CD14-positive monocyte (primary cell): ENCODE results near the gene DGCR6L. TPM values are rescaled to one million over a fixed set of nuclear protein-coding genes. Genes with fewer than 3 reads are reported as not detected.
A peak's percentile ranks its signal among the peaks of the same experiment; 100 is the strongest.
"Not testable (repeated sequence)": the region's sequence is repeated elsewhere in the genome, so short reads cannot be mapped to it uniquely, and the experiment has no call there.

ENCODE experiments used
- DNase-seq, 3 donors: peaks; one replicate each; pipeline ENCODE4 v3.0.0-alpha.2; 2011 to 2022
- H2AFZ ChIP-seq: 2 replicates; pipeline ENCODE4 v1.6.0; 2012; ENCODE audit warnings: mild to moderate bottlenecking, low read depth, low read length, inconsistent platforms; ENCODE audit not compliant: insufficient read depth, poor library complexity, severe bottlenecking
- H3K27ac ChIP-seq, 2 donors: 1 replicate in 1 of 2; 2 replicates in 1 of 2; pipeline ENCODE4 v1.5.1; 2012 to 2013; ENCODE audit warnings: low read length in 2 of 2, control low read depth in 1 of 2, inconsistent platforms in 1 of 2, low read depth in 1 of 2, mild to moderate bottlenecking in 1 of 2
- H3K27me3 ChIP-seq, 2 donors: one replicate each; pipeline versions ENCODE4 v1.6.0 to v1.6.1; 2011 to 2013; ENCODE audit warnings: low read length in 2 of 2; ENCODE audit not compliant: control insufficient read depth in 2 of 2, insufficient read depth in 2 of 2
- H3K36me3 ChIP-seq, 2 donors: replicated peaks in 1 of 2; 1 replicate in 1 of 2; 2 replicates in 1 of 2; pipeline versions ENCODE4 v1.5.1 to v1.6.1; 2012 to 2013; ENCODE audit warnings: low read length in 2 of 2, control low read depth in 1 of 2, inconsistent platforms in 1 of 2, mild to moderate bottlenecking in 1 of 2; ENCODE audit not compliant: insufficient read depth in 2 of 2, control insufficient read depth in 1 of 2
- H3K4me1 ChIP-seq, 2 donors: 1 replicate in 1 of 2; 2 replicates in 1 of 2; pipeline versions ENCODE4 v1.5.1 to v1.6.1; 2012 to 2013; ENCODE audit warnings: low read length in 2 of 2, control low read depth in 1 of 2, inconsistent platforms in 1 of 2, mild to moderate bottlenecking in 1 of 2, moderate library complexity in 1 of 2; ENCODE audit not compliant: insufficient read depth in 2 of 2, control insufficient read depth in 1 of 2
- H3K4me2 ChIP-seq: replicated peaks from 2 replicates; pipeline ENCODE3; 2012; ENCODE audit warnings: low read length, moderate library complexity, mild to moderate bottlenecking; ENCODE audit not compliant: poor library complexity, severe bottlenecking; ENCODE audit errors: extremely low read depth
- H3K4me3 ChIP-seq, 3 experiments: fragments of 200-600 bp in 1 of 3; sonication (generic) in 1 of 3; replicated peaks in 1 of 3; 1 replicate in 2 of 3; 2 replicates in 1 of 3; pipeline ENCODE4 v1.5.1; 2011 to 2013; ENCODE audit warnings: low read length in 3 of 3, mild to moderate bottlenecking in 3 of 3, control low read depth in 2 of 3, low read depth in 2 of 3, inconsistent platforms in 1 of 3, moderate library complexity in 1 of 3
- H3K79me2 ChIP-seq: 2 replicates; pipeline ENCODE4 v1.6.0; 2012; ENCODE audit warnings: mild to moderate bottlenecking, control low read depth, inconsistent platforms, low read length, moderate library complexity; ENCODE audit not compliant: insufficient read depth
- H3K9ac ChIP-seq: 2 replicates; pipeline ENCODE4 v1.6.0; 2017; ENCODE audit warnings: low read length, mild to moderate bottlenecking; ENCODE audit not compliant: insufficient read depth, poor library complexity, severe bottlenecking
- H3K9me3 ChIP-seq, 2 donors: replicated peaks in 1 of 2; 1 replicate in 1 of 2; 2 replicates in 1 of 2; pipeline versions ENCODE4 v1.5.1 to v1.6.1; 2012 to 2013; ENCODE audit warnings: low read length in 2 of 2, control low read depth in 1 of 2; ENCODE audit not compliant: control insufficient read depth in 1 of 2, insufficient read depth in 1 of 2
- H4K20me1 ChIP-seq: 2 replicates; pipeline ENCODE4 v1.6.0; 2012; ENCODE audit warnings: mild to moderate bottlenecking, low read length, control low read depth, moderate library complexity; ENCODE audit not compliant: insufficient read depth
- H3K27ac Mint-ChIP-seq, 7 donors: one replicate each; pipeline ENCODE4 v1.8.0; 2020; ENCODE audit warnings: mild to moderate bottlenecking in 7 of 7, mixed read lengths in 7 of 7, moderate library complexity in 6 of 7, inconsistent platforms in 2 of 7
- H3K27me3 Mint-ChIP-seq, 3 donors: one replicate each; pipeline ENCODE4 v1.8.0; 2021 to 2022; ENCODE audit warnings: low read depth in 3 of 3, mild to moderate bottlenecking in 3 of 3, mixed read lengths in 3 of 3, moderate library complexity in 3 of 3, inconsistent platforms in 1 of 3
- H3K36me3 Mint-ChIP-seq, 2 donors: one replicate each; pipeline ENCODE4 v1.8.0; 2020; ENCODE audit warnings: mixed read lengths in 2 of 2, inconsistent platforms in 1 of 2, mild to moderate bottlenecking in 1 of 2
- H3K4me1 Mint-ChIP-seq: one replicate; pipeline ENCODE4 v1.8.0; 2020; ENCODE audit warnings: mild to moderate bottlenecking, mixed read lengths
- H3K4me3 Mint-ChIP-seq, 2 donors: one replicate each; pipeline ENCODE4 v1.8.0; 2020; ENCODE audit warnings: mild to moderate bottlenecking in 2 of 2, mixed read lengths in 2 of 2, moderate library complexity in 1 of 2
- H3K9me3 Mint-ChIP-seq, 7 donors: one replicate each; pipeline ENCODE4 v1.8.0; 2020 to 2022; ENCODE audit warnings: mixed read lengths in 7 of 7, mild to moderate bottlenecking in 6 of 7, moderate library complexity in 6 of 7, inconsistent platforms in 2 of 7
- CTCF ChIP-seq: fragments of 200-600 bp; IDR thresholded peaks from one replicate; pipeline ENCODE4 v1.8.0; 2022; ENCODE audit warnings: antibody characterized with exemption, mild to moderate bottlenecking
- WGBS: methylation state at CpG from one replicate; pipeline ENCODE4 v1.1.5; 2013; ENCODE audit warnings: missing lambda C conversion rate; ENCODE audit not compliant: insufficient coverage; 5-methylcytosine and 5-hydroxymethylcytosine counted together
- intact Hi-C, 2 donors: fragments of 100-400 bp; cut with micrococcal nuclease; formaldehyde crosslinking; loops; one replicate each; pipeline versions ENCODE4 v1.15.0 to v1.15.1; 2023
- polyA plus RNA-seq, 3 donors: library from polyadenylated mRNA; depleted of rRNA in 1 of 3; unstranded in 2 of 3; stranded (reverse) in 1 of 3; fragments of 300-500 nt in 2 of 3; fragments of >200 nt in 1 of 3; fragmentation: Illumina TruSeq in 2 of 3; gene quantifications; 1 replicate in 2 of 3; 2 replicates in 1 of 3; pipeline ENCODE4 v1.2.3, GENCODE V29; 2012 to 2021

The DGCR6L gene
- polyA plus RNA-seq, 3 donors, result 33.0 to 62.8 (median 56.3) TPM

GRCh38 chr22:20285473-20286311 is 34.2 kb downstream of the DGCR6L start:
- WGBS, result 27% methylated on average over 7 of the region's 12 CpGs

More at GRCh38 chr22:20285473-20286311, 34.2 kb downstream of the DGCR6L start:
- not testable (repeated sequence) for H3K4me1 ChIP-seq, H4K20me1 ChIP-seq, H3K27ac Mint-ChIP-seq, H3K27me3 Mint-ChIP-seq, H3K9me3 ChIP-seq, H3K36me3 ChIP-seq, H3K9me3 Mint-ChIP-seq, H3K4me3 ChIP-seq, H3K4me1 Mint-ChIP-seq, H3K27ac ChIP-seq, H3K4me2 ChIP-seq, H3K36me3 Mint-ChIP-seq, H3K4me3 Mint-ChIP-seq, H2AFZ ChIP-seq, H3K27me3 ChIP-seq, H3K79me2 ChIP-seq, H3K9ac ChIP-seq
- peak; percentile 85 for TF ChIP-seq CTCF
- peak; percentile 33 to 56 (median 53) for DNase-seq
- intact Hi-C loops, result loop anchor here (2.0 to 10.0 kb wide), 2 partner anchors 129 to 311 kb away; no protein-coding TSS in a partner anchor
